OCI-LY1 (cell line): ENCODE data around the gene CD2AP.

Experiments used
- H2AFZ ChIP-seq: fragments of 200-600 bp; sonication (generic), shearing (Covaris generic); 2 replicates; pipeline ENCODE4 v1.6.0; 2014; ENCODE audit warnings: antibody characterized with exemption, mild to moderate bottlenecking, low read length
- H3F3A ChIP-seq: fragments of 200-600 bp; sonication (generic), shearing (Covaris generic); 2 replicates; pipeline ENCODE4 v1.6.0; 2014; ENCODE audit warnings: mild to moderate bottlenecking, antibody characterized with exemption, low read length, moderate library complexity; ENCODE audit not compliant: insufficient read depth
- H3K27ac ChIP-seq: fragments of 200-600 bp; sonication (generic); 2 replicates; pipeline ENCODE4 v1.5.1; 2014; ENCODE audit warnings: low read length, mixed run types, mild to moderate bottlenecking, low read depth; ENCODE audit not compliant: poor library complexity, severe bottlenecking
- H3K27me3 ChIP-seq: fragments of 200-600 bp; sonication (generic); 2 replicates; pipeline ENCODE4 v1.6.0; 2014; ENCODE audit warnings: antibody characterized with exemption, mild to moderate bottlenecking, low read length, moderate library complexity; ENCODE audit not compliant: insufficient read depth
- H3K36me3 ChIP-seq: fragments of 200-600 bp; sonication (generic); 2 replicates; pipeline ENCODE4 v1.6.1; 2014; ENCODE audit warnings: mild to moderate bottlenecking, antibody characterized with exemption, low read length, moderate library complexity, mixed read lengths; ENCODE audit not compliant: insufficient read depth
- H3K4me1 ChIP-seq: fragments of 200-600 bp; sonication (generic); 2 replicates; pipeline ENCODE4 v1.5.1; 2014; ENCODE audit warnings: mild to moderate bottlenecking, low read length, moderate library complexity; ENCODE audit not compliant: insufficient read depth, severe bottlenecking
- H3K4me2 ChIP-seq: fragments of 200-600 bp; sonication (generic), shearing (Covaris generic); 2 replicates; pipeline ENCODE4 v1.6.1; 2014; ENCODE audit warnings: low read length
- H3K4me3 ChIP-seq: fragments of 200-600 bp; sonication (generic); 2 replicates; pipeline ENCODE4 v1.5.1; 2014; ENCODE audit warnings: low read length, low read depth, mild to moderate bottlenecking, mixed read lengths; ENCODE audit not compliant: poor library complexity, severe bottlenecking
- H3K79me2 ChIP-seq: fragments of 200-600 bp; shearing (Covaris generic); 2 replicates; pipeline ENCODE4 v1.6.1; 2016; ENCODE audit warnings: mixed run types, low read length, mixed read lengths; ENCODE audit not compliant: insufficient read depth
- H3K9ac ChIP-seq: fragments of 200-600 bp; sonication (generic), shearing (Covaris generic); 2 replicates; pipeline ENCODE4 v1.6.1; 2014; ENCODE audit warnings: mild to moderate bottlenecking, low read length, mixed read lengths
- H3K9me2 ChIP-seq: fragments of 200-600 bp; sonication (generic), shearing (Covaris generic); 2 replicates; pipeline ENCODE4 v1.6.1; 2014; ENCODE audit warnings: low read depth, mild to moderate bottlenecking, low read length, mixed read lengths
- H3K9me3 ChIP-seq: fragments of 200-600 bp; shearing (Covaris generic); 2 replicates; pipeline ENCODE4 v1.6.1; 2014; ENCODE audit warnings: low read length, mixed read lengths
- H4K20me1 ChIP-seq: fragments of 200-600 bp; sonication (generic), shearing (Covaris generic); 2 replicates; pipeline ENCODE4 v1.6.0; 2016; ENCODE audit warnings: mild to moderate bottlenecking, low read length; ENCODE audit not compliant: insufficient read depth
- EZH2 ChIP-seq: fragments of 200-600 bp; sonication (generic), shearing (Covaris generic); IDR thresholded peaks from 2 replicates; pipeline ENCODE4 v1.8.0; 2017; ENCODE audit warnings: borderline replicate concordance, mixed run types, mild to moderate bottlenecking, antibody characterized with exemption, low read length, moderate library complexity, mixed read lengths
- TF ChIP-seq, protein P1 (sequence below): fragments of 200-600 bp; sonication (generic), shearing (Covaris generic); IDR thresholded peaks from 2 replicates; pipeline ENCODE4 v1.5.1; 2017; ENCODE audit warnings: mild to moderate bottlenecking, antibody characterized with exemption, low read length, moderate library complexity, mixed read lengths

The CD2AP gene

DNA sequence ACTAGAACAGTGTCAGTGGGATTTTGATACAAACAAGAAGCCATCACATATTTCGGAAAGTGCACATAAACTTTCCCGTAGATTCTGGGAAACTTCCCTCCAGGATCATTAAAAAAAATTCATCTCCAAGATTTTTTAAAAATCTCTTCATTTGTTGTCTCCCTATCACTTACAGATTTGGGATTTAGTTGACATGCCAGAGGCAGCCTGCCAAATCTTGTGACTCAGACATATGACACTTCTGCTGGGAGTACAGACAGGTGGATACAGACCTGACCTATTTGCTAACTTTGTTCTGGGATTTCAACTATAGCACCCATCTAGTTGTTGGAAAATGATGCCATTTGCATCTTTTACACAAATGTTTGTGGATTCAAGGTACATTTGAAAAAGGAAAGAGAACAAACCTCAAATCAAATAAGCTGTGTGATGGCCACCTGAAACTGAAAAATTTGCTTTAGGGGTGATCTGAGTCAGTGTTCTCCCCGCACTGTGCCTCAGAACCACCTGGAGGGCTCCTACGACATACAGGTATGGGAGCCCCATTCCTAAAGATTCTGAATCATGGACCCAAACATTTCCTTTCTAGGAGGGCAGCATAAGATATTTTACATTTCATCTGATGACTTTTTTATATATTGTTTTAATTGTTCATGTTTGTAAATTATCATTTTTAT lies 21.9 kb upstream of the CD2AP start:
- Histone ChIP-seq H3K9me3 (no peaks in the 10 kb centered on the region), H3K79me2 (no peaks in the 10 kb centered on the region), H2AFZ (no peak overlapping the region), H3F3A (no peaks in the 10 kb centered on the region), H3K36me3 (no peaks in the 10 kb centered on the region), H3K4me3 (no peak overlapping the region), H3K9me2 (no peaks in the 10 kb centered on the region), H4K20me1 (no peaks in the 10 kb centered on the region), H3K4me1 (peaks cover 4% of the 10 kb centered on the region), H3K9ac (no peak overlapping the region), H3K27ac (no peak overlapping the region), H3K4me2 (no peak overlapping the region), H3K27me3 (no peaks in the 10 kb centered on the region)
- no peak for TF ChIP-seq EZH2
- TF ChIP-seq, protein P1, sequence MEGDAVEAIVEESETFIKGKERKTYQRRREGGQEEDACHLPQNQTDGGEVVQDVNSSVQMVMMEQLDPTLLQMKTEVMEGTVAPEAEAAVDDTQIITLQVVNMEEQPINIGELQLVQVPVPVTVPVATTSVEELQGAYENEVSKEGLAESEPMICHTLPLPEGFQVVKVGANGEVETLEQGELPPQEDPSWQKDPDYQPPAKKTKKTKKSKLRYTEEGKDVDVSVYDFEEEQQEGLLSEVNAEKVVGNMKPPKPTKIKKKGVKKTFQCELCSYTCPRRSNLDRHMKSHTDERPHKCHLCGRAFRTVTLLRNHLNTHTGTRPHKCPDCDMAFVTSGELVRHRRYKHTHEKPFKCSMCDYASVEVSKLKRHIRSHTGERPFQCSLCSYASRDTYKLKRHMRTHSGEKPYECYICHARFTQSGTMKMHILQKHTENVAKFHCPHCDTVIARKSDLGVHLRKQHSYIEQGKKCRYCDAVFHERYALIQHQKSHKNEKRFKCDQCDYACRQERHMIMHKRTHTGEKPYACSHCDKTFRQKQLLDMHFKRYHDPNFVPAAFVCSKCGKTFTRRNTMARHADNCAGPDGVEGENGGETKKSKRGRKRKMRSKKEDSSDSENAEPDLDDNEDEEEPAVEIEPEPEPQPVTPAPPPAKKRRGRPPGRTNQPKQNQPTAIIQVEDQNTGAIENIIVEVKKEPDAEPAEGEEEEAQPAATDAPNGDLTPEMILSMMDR: no peak

DNA sequence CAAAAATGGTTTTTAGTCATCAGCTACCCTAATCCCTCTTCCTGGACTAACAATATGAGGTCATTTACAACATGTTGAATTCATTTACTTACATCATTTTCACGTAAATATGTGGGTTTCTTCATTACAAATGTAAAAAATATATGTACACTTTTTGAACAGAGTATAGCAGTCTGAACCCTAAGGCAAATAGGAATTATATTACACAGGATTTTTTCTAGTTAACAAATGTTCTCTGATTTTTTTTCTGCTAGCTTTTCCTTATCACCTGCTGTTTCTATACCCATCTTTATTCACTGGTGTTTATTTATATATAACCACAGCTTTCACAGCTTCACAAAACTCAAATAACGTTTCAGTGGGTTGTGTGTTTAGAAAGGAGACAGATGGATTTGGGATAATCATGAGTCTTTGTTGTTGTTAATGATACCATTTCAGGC lies 21.0 kb upstream of the CD2AP start:
- no peak overlapping the region for H3K27ac ChIP-seq
- no peak for TF ChIP-seq EZH2
- TF ChIP-seq, protein P1: no peak
- H3K4me3 ChIP-seq: no peak overlapping the region
- no peaks in the 10 kb centered on the region for H3K9me3 ChIP-seq
- H3K36me3 ChIP-seq: no peaks in the 10 kb centered on the region
- no peak overlapping the region for H3K4me2 ChIP-seq
- H3K9ac ChIP-seq: no peak overlapping the region
- H3K9me2 ChIP-seq: no peaks in the 10 kb centered on the region
- H3K27me3 ChIP-seq: no peaks in the 10 kb centered on the region
- no peaks in the 10 kb centered on the region for H3F3A ChIP-seq
- H4K20me1 ChIP-seq: no peaks in the 10 kb centered on the region
- H3K79me2 ChIP-seq: no peaks in the 10 kb centered on the region
- H3K4me1 ChIP-seq: peaks cover 13% of the 10 kb centered on the region
- no peak overlapping the region for H2AFZ ChIP-seq

DNA sequence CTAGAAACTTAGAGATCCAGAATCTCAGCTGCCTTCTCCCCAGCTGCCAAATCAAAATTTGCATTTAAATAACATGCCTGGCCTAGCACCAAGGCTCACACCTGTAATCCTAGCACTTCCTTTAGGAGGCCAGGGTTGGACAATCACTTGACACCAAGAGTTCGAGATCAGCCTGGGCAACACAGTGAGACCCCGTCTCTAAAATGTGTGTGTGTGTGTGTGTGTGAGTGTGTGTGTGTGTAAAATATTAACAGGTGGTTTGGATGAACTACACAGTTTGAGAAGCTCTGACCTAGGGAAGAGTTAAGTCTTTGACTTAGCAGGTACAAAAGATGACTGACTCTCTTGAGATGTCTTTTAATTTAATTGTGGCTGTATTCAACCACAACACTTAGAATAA lies 20.2 kb upstream of the CD2AP start:
- Histone ChIP-seq H3K79me2 (no peaks in the 10 kb centered on the region), H3K4me3 (no peak overlapping the region), H3K9me2 (no peaks in the 10 kb centered on the region), H2AFZ (no peak overlapping the region), H3K27ac (no peak overlapping the region), H3K36me3 (no peaks in the 10 kb centered on the region), H4K20me1 (no peaks in the 10 kb centered on the region), H3K9me3 (no peaks in the 10 kb centered on the region), H3K9ac (no peak overlapping the region), H3F3A (no peaks in the 10 kb centered on the region), H3K4me1 (peaks cover 16% of the 10 kb centered on the region), H3K4me2 (no peak overlapping the region), H3K27me3 (no peaks in the 10 kb centered on the region)
- TF ChIP-seq EZH2: no peak
- TF ChIP-seq, protein P1: no peak
